Stimulated activated CD4-positive, alpha-beta T cell treated with anti-CD3 and anti-CD28 coated beads, Interleukin-12 subunit alpha, Interleukin-12 subunit beta, amount 100 ng/mL, for 4 hours (primary cell): Measurements from ENCODE around the gene PHACTR3.
A peak's percentile ranks its signal among the peaks of the same experiment; 100 is the strongest.
"Not testable (repeated sequence)": the region's sequence is repeated elsewhere in the genome, so short reads cannot be mapped to it uniquely, and the experiment has no call there.

Experiments
- DNase-seq: peaks from one replicate; pipeline ENCODE4 v3.0.0-alpha.2; 2020

PHACTR3 gene

GRCh38 chr20:59596690-59597089 lies 7.7 kb upstream of the PHACTR3 start:
- no peak for DNase-seq

GRCh38 chr20:59597240-59597639 lies 7.1 kb upstream of the PHACTR3 start:
- no peak for DNase-seq

- peak; percentile 19 for DNase-seq
Measured at GRCh38 chr20:59598625-59599310, 5.6 kb upstream of the PHACTR3 start.

GRCh38 chr20:59599941-59600340 lies 4.4 kb upstream of the PHACTR3 start:
- DNase-seq, result no peak

- no peak for DNase-seq
Measured at GRCh38 chr20:59600472-59600871, 3.9 kb upstream of the PHACTR3 start.

GRCh38 chr20:59602546-59603080 lies 1.7 kb upstream of the PHACTR3 start:
- DNase-seq, result no peak

GRCh38 chr20:59603176-59603575 lies 1.2 kb upstream of the PHACTR3 start:
- DNase-seq, result no peak

GRCh38 chr20:59604741-59605600 lies 631 bp downstream of the PHACTR3 start:
- no peak for DNase-seq

- DNase-seq, result no peak
Measured at GRCh38 chr20:59605601-59606364, 1.4 kb downstream of the PHACTR3 start.

GRCh38 chr20:59606566-59606965 lies 2.2 kb downstream of the PHACTR3 start:
- DNase-seq, result no peak

- no peak for DNase-seq
Measured at GRCh38 chr20:59608396-59608795, 4.1 kb downstream of the PHACTR3 start.

- no peak for DNase-seq
Measured at GRCh38 chr20:59608871-59609270, 4.5 kb downstream of the PHACTR3 start.

- no peak for DNase-seq
Measured at GRCh38 chr20:59611286-59611685, 6.9 kb downstream of the PHACTR3 start.

- no peak for DNase-seq
Measured at GRCh38 chr20:59613861-59614260, 9.5 kb downstream of the PHACTR3 start.

GRCh38 chr20:59614714-59615113 lies 10.4 kb downstream of the PHACTR3 start:
- no peak for DNase-seq

GRCh38 chr20:59616306-59616705 lies 12.0 kb downstream of the PHACTR3 start:
- DNase-seq, result no peak

- DNase-seq, result no peak
Measured at GRCh38 chr20:59617221-59617620, 12.9 kb downstream of the PHACTR3 start.

- DNase-seq, result no peak
Measured at GRCh38 chr20:59618131-59618530, 13.8 kb downstream of the PHACTR3 start.

- DNase-seq, result not testable (repeated sequence)
Measured at GRCh38 chr20:59618585-59618984, 14.2 kb downstream of the PHACTR3 start.

- no peak for DNase-seq
Measured at GRCh38 chr20:59620860-59621505, 16.6 kb downstream of the PHACTR3 start.

GRCh38 chr20:59622496-59622895 lies 18.2 kb downstream of the PHACTR3 start:
- DNase-seq, result no peak

- DNase-seq, result no peak
Measured at GRCh38 chr20:59623133-59623532, 18.8 kb downstream of the PHACTR3 start.

- DNase-seq, result no peak
Measured at GRCh38 chr20:59623583-59623982, 19.2 kb downstream of the PHACTR3 start.
